HG03103 (cell line): ENCODE data around the gene OLFM1.

ENCODE experiments used
- ATAC-seq: cut with Tn5 transposase; IDR thresholded peaks from one replicate; pipeline ENCODE4 v1.9.1; 2021; ENCODE audit warnings: low read depth; ENCODE audit not compliant: unreplicated experiment

Gene OLFM1

GRCh38 chr9:135075234-135076142, 12.0 kb upstream of the OLFM1 start:
- no peak for ATAC-seq

GRCh38 chr9:135076143-135076875, 11.2 kb upstream of the OLFM1 start:
- no peak for ATAC-seq

- no peak for ATAC-seq
These were observed 10.5 kb upstream of the OLFM1 start for GRCh38 chr9:135076876-135077430.

GRCh38 chr9:135077497-135078200, 9.8 kb upstream of the OLFM1 start:
- no peak for ATAC-seq

- ATAC-seq: no peak
These were observed 9.1 kb upstream of the OLFM1 start for GRCh38 chr9:135078361-135078821.

GRCh38 chr9:135079018-135079417, 8.4 kb upstream of the OLFM1 start:
- ATAC-seq: no peak

- no peak for ATAC-seq
These were observed 7.8 kb upstream of the OLFM1 start for GRCh38 chr9:135079676-135080075.

GRCh38 chr9:135080286-135081263, 6.9 kb upstream of the OLFM1 start:
- no peak for ATAC-seq

- ATAC-seq: no peak
These were observed 6.2 kb upstream of the OLFM1 start for GRCh38 chr9:135081264-135081660.

GRCh38 chr9:135081731-135082130, 5.7 kb upstream of the OLFM1 start:
- no peak for ATAC-seq

- no peak for ATAC-seq
These were observed 4.9 kb upstream of the OLFM1 start for GRCh38 chr9:135082536-135082935.

- no peak for ATAC-seq
These were observed 4.1 kb upstream of the OLFM1 start for GRCh38 chr9:135083241-135083810.

GRCh38 chr9:135083831-135084230, 3.6 kb upstream of the OLFM1 start:
- ATAC-seq: no peak

GRCh38 chr9:135084262-135084661, 3.2 kb upstream of the OLFM1 start:
- ATAC-seq: no peak

- no peak for ATAC-seq
These were observed 2.3 kb upstream of the OLFM1 start for GRCh38 chr9:135084881-135085760.

GRCh38 chr9:135085830-135086546, 1.5 kb upstream of the OLFM1 start:
- ATAC-seq: no peak

- no peak for ATAC-seq
These were observed 625 bp upstream of the OLFM1 start for GRCh38 chr9:135086597-135087488.
